ENCODE results near the gene MED29.

MED29 gene

GRCh38 chr19:39412100-39412866, 21.1 kb downstream of the MED29 start, which contains the start of gene PLEKHG2:
Gene PLEKHG2 (plus strand): TSS chr19:39412669. CDS start chr19:39414087, 1,418 bp downstream.
- TF ChIP-seq CTCF (IDR thresholded peaks at IDR 0.05; ENCODE audit: low read depth, low read length, missing control alignments), result peak; percentile 90
- peaks cover 23% of the 10 kb centered on the region for H3K36me3 ChIP-seq (replicated peaks)
- H3K27me3 ChIP-seq (replicated peaks), result no peaks in the 10 kb centered on the region
- H3K4me3 ChIP-seq (ENCODE audit: low read depth, low read length), result peak within 1 kb of the TSS; percentile 91
- in situ Hi-C loops (cut with HindIII; ENCODE audit: low pct_ligation_motif_present, low sequenced_read_pairs), result no loop called here
- DNase-seq, result peak; percentile 99
- peak within 1 kb of the TSS; percentile 94 for H3K27ac ChIP-seq

GRCh38 chr19:39412867-39413271, 21.7 kb downstream of the MED29 start:
- H3K4me3 ChIP-seq (ENCODE audit: low read depth, low read length), result peak overlapping the region; percentile 91
- H3K27ac ChIP-seq, result peak overlapping the region; percentile 94
- no peak for TF ChIP-seq CTCF (IDR thresholded peaks at IDR 0.05; ENCODE audit: low read depth, low read length, missing control alignments)
- no peak for DNase-seq
- in situ Hi-C loops (cut with HindIII; ENCODE audit: low pct_ligation_motif_present, low sequenced_read_pairs), result no loop called here
- H3K36me3 ChIP-seq (replicated peaks), result peaks cover 26% of the 10 kb centered on the region
- no peaks in the 10 kb centered on the region for H3K27me3 ChIP-seq (replicated peaks)

- H3K4me3 ChIP-seq (ENCODE audit: low read depth, low read length), result peak overlapping the region; percentile 91
- H3K27ac ChIP-seq, result peak overlapping the region; percentile 94
- H3K36me3 ChIP-seq (replicated peaks), result peaks cover 26% of the 10 kb centered on the region
- DNase-seq, result no peak
- in situ Hi-C loops (cut with HindIII; ENCODE audit: low pct_ligation_motif_present, low sequenced_read_pairs), result no loop called here
- no peak for TF ChIP-seq CTCF (IDR thresholded peaks at IDR 0.05; ENCODE audit: low read depth, low read length, missing control alignments)
- H3K27me3 ChIP-seq (replicated peaks), result no peaks in the 10 kb centered on the region
Measured at GRCh38 chr19:39413272-39413910, 22.2 kb downstream of the MED29 start.

- peak overlapping the region; percentile 91 for H3K4me3 ChIP-seq (ENCODE audit: low read depth, low read length)
- DNase-seq, result no peak
- peaks cover 29% of the 10 kb centered on the region for H3K36me3 ChIP-seq (replicated peaks)
- H3K27me3 ChIP-seq (replicated peaks), result no peaks in the 10 kb centered on the region
- in situ Hi-C loops (cut with HindIII; ENCODE audit: low pct_ligation_motif_present, low sequenced_read_pairs), result no loop called here
- peak overlapping the region; percentile 94 for H3K27ac ChIP-seq
- peak; percentile 50 for TF ChIP-seq CTCF (IDR thresholded peaks at IDR 0.05; ENCODE audit: low read depth, low read length, missing control alignments)
Measured at GRCh38 chr19:39413911-39414608, 22.9 kb downstream of the MED29 start.

- Histone ChIP-seq H3K36me3 (replicated peaks) (peaks cover 43% of the 10 kb centered on the region), H3K4me3 (ENCODE audit: low read depth, low read length) (peak overlapping the region; percentile 91), H3K27ac (no peak overlapping the region), H3K27me3 (replicated peaks) (no peaks in the 10 kb centered on the region)
- TF ChIP-seq CTCF (IDR thresholded peaks at IDR 0.05; ENCODE audit: low read depth, low read length, missing control alignments), result peak; percentile 32
- in situ Hi-C loops (cut with HindIII; ENCODE audit: low pct_ligation_motif_present, low sequenced_read_pairs), result no loop called here
- DNase-seq, result no peak
Measured at GRCh38 chr19:39415111-39416046, 24.2 kb downstream of the MED29 start.

All from brain microvascular endothelial cell (primary cell).